ENCODE measurements around the gene SEMA3C.

Gene SEMA3C

GRCh38 chr7:80703272-80703671 lies 215.6 kb downstream of the SEMA3C start:
- H3K4me1 ChIP-seq (ENCODE audit: control insufficient read depth in 5 of 5, insufficient read depth in 5 of 5, low read length in 5 of 5): peaks cover 0 to 12% (median 10%) of the 10 kb centered on the region in 5 donors
- no peak overlapping the region for H3K27ac ChIP-seq (ENCODE audit: low read depth, low read length)
- H3K36me3 ChIP-seq (ENCODE audit: control insufficient read depth in 5 of 5, insufficient read depth in 5 of 5, low read length in 5 of 5): no peaks in the 10 kb centered on the region
- H3K9me3 ChIP-seq (ENCODE audit: control insufficient read depth in 5 of 5, low read length in 5 of 5): no peaks in the 10 kb centered on the region
- H3K4me3 ChIP-seq (ENCODE audit: low read depth in 1 of 5, low read length in 5 of 5): no peak overlapping the region
- H3K9ac ChIP-seq (ENCODE audit: low read length in 5 of 5): no peak overlapping the region
- no peaks in the 10 kb centered on the region for H3K27me3 ChIP-seq (ENCODE audit: control insufficient read depth in 5 of 5, insufficient read depth in 4 of 5, low read length in 5 of 5)

DNA sequence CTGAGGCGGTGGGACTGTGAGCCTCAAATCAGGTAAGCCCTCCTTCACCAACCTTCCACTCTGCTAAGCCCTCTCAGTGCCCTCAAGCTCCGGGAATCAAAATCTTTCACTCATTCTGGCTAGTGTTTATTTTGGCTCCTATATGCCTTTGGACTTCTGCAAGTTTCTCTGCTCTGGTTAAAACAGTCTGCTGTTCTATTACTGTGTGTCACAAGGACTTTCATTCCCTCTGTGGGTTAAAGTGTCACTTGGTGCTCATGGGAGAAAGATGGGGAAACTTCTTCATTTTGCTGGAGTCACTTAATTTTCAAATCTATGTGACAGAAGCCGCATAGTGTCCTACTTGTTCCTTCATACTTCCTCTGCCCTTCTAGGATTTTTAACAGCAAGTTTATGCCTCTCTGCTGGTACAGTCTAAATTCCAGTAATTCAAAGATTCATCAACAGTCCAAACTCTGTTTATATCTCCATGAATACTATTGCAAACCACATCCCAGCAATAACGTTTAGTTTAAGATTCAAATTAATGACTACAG lies 219.1 kb downstream of the SEMA3C start:
- Histone ChIP-seq H3K4me3 (ENCODE audit: low read depth in 1 of 5, low read length in 5 of 5) (no peak overlapping the region), H3K36me3 (ENCODE audit: control insufficient read depth in 5 of 5, insufficient read depth in 5 of 5, low read length in 5 of 5) (no peaks in the 10 kb centered on the region), H3K9ac (ENCODE audit: low read length in 5 of 5) (peak overlapping the region in 2 of 5 donors; percentile 9 to 51), H3K27ac (ENCODE audit: low read depth, low read length) (peak overlapping the region; percentile 77), H3K27me3 (ENCODE audit: control insufficient read depth in 5 of 5, insufficient read depth in 4 of 5, low read length in 5 of 5) (no peaks in the 10 kb centered on the region), H3K4me1 (ENCODE audit: control insufficient read depth in 5 of 5, insufficient read depth in 5 of 5, low read length in 5 of 5) (peaks cover 0 to 12% (median 10%) of the 10 kb centered on the region in 5 donors), H3K9me3 (ENCODE audit: control insufficient read depth in 5 of 5, low read length in 5 of 5) (peaks cover 0 to 4% (median 0%) of the 10 kb centered on the region in 5 donors)

GRCh38 chr7:80699045-80699638 lies 219.7 kb downstream of the SEMA3C start:
- peaks cover 0 to 12% (median 10%) of the 10 kb centered on the region in 5 donors for H3K4me1 ChIP-seq (ENCODE audit: control insufficient read depth in 5 of 5, insufficient read depth in 5 of 5, low read length in 5 of 5)
- no peak overlapping the region for H3K4me3 ChIP-seq (ENCODE audit: low read depth in 1 of 5, low read length in 5 of 5)
- no peaks in the 10 kb centered on the region for H3K36me3 ChIP-seq (ENCODE audit: control insufficient read depth in 5 of 5, insufficient read depth in 5 of 5, low read length in 5 of 5)
- H3K9me3 ChIP-seq (ENCODE audit: control insufficient read depth in 5 of 5, low read length in 5 of 5): peaks cover 0 to 8% (median 0%) of the 10 kb centered on the region in 5 donors
- peak overlapping the region; percentile 77 for H3K27ac ChIP-seq (ENCODE audit: low read depth, low read length)
- peak overlapping the region in 2 of 5 donors; percentile 9 to 51 for H3K9ac ChIP-seq (ENCODE audit: low read length in 5 of 5)
- no peaks in the 10 kb centered on the region for H3K27me3 ChIP-seq (ENCODE audit: control insufficient read depth in 5 of 5, insufficient read depth in 4 of 5, low read length in 5 of 5)
